Karpas-422 (cell line): Measurements from ENCODE around the gene HELZ2. TPM values are rescaled to one million over a fixed set of nuclear protein-coding genes. Genes with fewer than 3 reads are reported as not detected.
"Not testable (repeated sequence)": the region's sequence is repeated elsewhere in the genome, so short reads cannot be mapped to it uniquely, and the experiment has no call there.

ENCODE experiments used
- DNase-seq: peaks from one replicate; pipeline ENCODE4 v3.0.0-alpha.2; 2015
- H2AFZ ChIP-seq: fragments of 200-600 bp; sonication (generic); 2 replicates; pipeline ENCODE4 v1.6.1; 2014; ENCODE audit warnings: antibody characterized with exemption, low read length, mixed read lengths
- H3K27ac ChIP-seq: fragments of 200-600 bp; sonication (generic); 2 replicates; pipeline ENCODE4 v1.5.1; 2014; ENCODE audit warnings: mild to moderate bottlenecking, low read length, moderate library complexity
- H3K27me3 ChIP-seq: fragments of 200-600 bp; sonication (generic); 2 replicates; pipeline ENCODE4 v1.6.1; 2014; ENCODE audit warnings: low read length, mixed read lengths
- H3K36me3 ChIP-seq: fragments of 200-600 bp; sonication (generic); 2 replicates; pipeline ENCODE4 v1.6.1; 2014; ENCODE audit warnings: low read length, mixed read lengths; ENCODE audit not compliant: insufficient read depth
- H3K4me1 ChIP-seq: fragments of 200-600 bp; sonication (generic); 2 replicates; pipeline ENCODE4 v1.6.1; 2014; ENCODE audit warnings: mild to moderate bottlenecking, low read length, mixed read lengths
- H3K4me2 ChIP-seq: fragments of 200-600 bp; sonication (generic); 2 replicates; pipeline ENCODE4 v1.6.1; 2014; ENCODE audit warnings: low read length, low read depth, mild to moderate bottlenecking; ENCODE audit not compliant: poor library complexity, severe bottlenecking
- H3K4me3 ChIP-seq: fragments of 200-600 bp; sonication (generic); 2 replicates; pipeline ENCODE4 v1.5.1; 2014; ENCODE audit warnings: mild to moderate bottlenecking, antibody characterized with exemption, low read length, mixed read lengths
- H3K79me2 ChIP-seq: fragments of 200-600 bp; sonication (generic); 2 replicates; pipeline ENCODE4 v1.6.1; 2014; ENCODE audit warnings: mild to moderate bottlenecking, low read length, mixed read lengths
- H3K9ac ChIP-seq: fragments of 200-600 bp; sonication (generic); 2 replicates; pipeline ENCODE4 v1.6.0; 2014; ENCODE audit warnings: low read length
- H3K9me2 ChIP-seq: fragments of 200-600 bp; sonication (generic), shearing (Covaris generic); replicated peaks from 2 replicates; pipeline ENCODE4 v1.6.0; 2014; ENCODE audit warnings: mild to moderate bottlenecking, low read length, moderate library complexity; ENCODE audit not compliant: insufficient read depth
- H3K9me3 ChIP-seq: fragments of 300-700, 200-600 bp; sonication (generic); 2 replicates; pipeline ENCODE4 v1.6.1; 2014; ENCODE audit warnings: low read length, mixed read lengths
- H4K20me1 ChIP-seq: fragments of 200-600 bp; sonication (generic); 2 replicates; pipeline ENCODE4 v1.6.1; 2014; ENCODE audit warnings: mild to moderate bottlenecking, antibody characterized with exemption, low read length, low read depth; ENCODE audit not compliant: insufficient read depth
- total RNA-seq: library from RNA; depleted of rRNA; stranded (reverse); fragments of >200 nt; shearing (Covaris generic); gene quantifications from 2 replicates; pipeline ENCODE4 v1.2.3, GENCODE V29; 2014; ENCODE audit warnings: low replicate concordance

HELZ2 gene
- total RNA-seq, 1 experiment from 2014 or later, result 15.8 TPM

DNA sequence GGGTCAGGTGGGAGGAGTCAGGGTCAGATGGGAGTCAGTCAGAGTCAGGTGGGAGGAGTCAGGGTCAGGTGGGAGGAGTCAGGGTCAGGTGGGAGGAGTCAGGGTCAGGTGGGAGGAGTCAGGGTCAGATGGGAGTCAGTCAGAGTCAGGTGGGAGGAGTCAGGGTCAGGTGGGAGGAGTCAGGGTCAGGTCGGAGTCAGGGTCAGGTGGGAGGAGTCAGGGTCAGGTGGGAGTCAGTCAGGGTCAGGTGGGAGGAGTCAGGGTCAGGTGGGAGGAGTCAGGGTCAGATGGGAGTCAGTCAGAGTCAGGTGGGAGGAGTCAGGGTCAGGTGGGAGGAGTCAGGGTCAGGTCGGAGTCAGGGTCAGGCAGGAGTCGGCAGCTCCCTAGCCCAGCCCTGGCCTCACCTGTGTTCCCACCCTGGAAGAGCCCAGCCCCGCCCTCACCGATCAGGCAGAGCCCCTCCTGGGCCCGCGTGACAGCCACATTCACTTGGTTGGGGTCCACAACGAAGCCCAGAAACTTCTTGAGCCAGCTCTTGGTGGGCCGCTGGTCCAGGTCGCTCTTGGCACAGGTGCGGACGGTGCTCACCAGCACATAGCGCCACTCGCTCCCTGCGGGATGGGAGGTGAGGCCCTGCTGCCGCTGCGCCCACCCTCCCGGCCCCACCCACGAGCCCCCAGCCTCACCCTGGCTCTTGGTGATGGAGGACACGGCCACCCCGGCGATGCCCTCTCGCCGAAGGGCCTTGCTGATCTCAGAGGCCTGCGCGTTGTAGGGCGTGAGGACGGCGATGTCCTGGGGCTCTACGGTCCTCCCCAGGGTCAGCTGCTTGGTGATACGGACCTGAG, 14.3 kb downstream of the HELZ2 start:
- not testable (repeated sequence) for H3K79me2 ChIP-seq, DNase-seq, H3K27ac ChIP-seq, H3K4me2 ChIP-seq, H3K9me2 ChIP-seq, H3K27me3 ChIP-seq, H3K9me3 ChIP-seq, H3K4me3 ChIP-seq, H3K9ac ChIP-seq, H2AFZ ChIP-seq, H3K36me3 ChIP-seq
- Histone ChIP-seq H4K20me1 (0 out of 2 replicates have a peak, but pooled peaks cover 13% of the 10 kb centered on the region), H3K4me1 (peaks cover 12% of the 10 kb centered on the region)

DNA sequence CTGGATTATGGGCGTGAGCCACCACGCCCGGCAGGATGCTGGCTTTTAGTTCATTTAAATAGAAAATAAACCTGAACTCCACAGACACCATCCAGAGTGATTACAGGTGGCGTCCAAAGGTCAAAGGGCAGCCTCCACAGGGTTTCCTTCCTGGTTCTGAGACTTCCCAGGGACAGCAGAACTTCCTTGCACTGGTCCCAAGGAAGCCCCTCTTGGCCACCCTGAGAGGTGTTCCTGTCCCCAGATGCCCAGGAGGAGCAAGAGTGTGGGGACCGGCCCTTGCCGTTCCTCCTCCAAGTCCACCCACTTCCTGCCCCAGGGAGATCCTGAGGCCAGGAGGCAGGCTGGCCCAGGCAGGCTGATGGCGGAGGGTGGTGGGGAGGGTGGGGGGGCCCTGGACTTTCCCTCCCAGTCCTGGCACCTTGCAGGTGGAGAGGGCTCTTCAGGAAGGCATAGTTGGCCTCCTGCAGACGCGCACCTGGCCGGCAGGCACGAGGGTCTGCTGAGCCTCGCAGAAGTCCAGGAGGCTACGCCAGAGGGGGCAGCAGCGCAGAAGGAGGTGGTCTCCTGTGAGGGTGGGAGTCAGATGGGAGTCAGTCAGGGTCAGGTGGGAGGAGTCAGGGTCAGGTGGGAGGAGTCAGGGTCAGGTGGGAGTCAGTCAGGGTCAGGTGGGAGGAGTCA, 15.1 kb downstream of the HELZ2 start:
- 0 out of 2 replicates have a peak, but pooled peaks cover 13% of the 10 kb centered on the region for H4K20me1 ChIP-seq
- no peak for DNase-seq
- no peaks in the 10 kb centered on the region for H3K9me3 ChIP-seq
- H3K4me3 ChIP-seq, result no peak overlapping the region
- H3K9me2 ChIP-seq, result no peaks in the 10 kb centered on the region
- H3K79me2 ChIP-seq, result no peaks in the 10 kb centered on the region
- H3K36me3 ChIP-seq, result no peaks in the 10 kb centered on the region
- H2AFZ ChIP-seq, result no peak overlapping the region
- H3K27ac ChIP-seq, result no peak overlapping the region
- no peak overlapping the region for H3K4me2 ChIP-seq
- H3K27me3 ChIP-seq, result no peaks in the 10 kb centered on the region
- no peak overlapping the region for H3K9ac ChIP-seq
- peaks cover 20% of the 10 kb centered on the region for H3K4me1 ChIP-seq

DNA sequence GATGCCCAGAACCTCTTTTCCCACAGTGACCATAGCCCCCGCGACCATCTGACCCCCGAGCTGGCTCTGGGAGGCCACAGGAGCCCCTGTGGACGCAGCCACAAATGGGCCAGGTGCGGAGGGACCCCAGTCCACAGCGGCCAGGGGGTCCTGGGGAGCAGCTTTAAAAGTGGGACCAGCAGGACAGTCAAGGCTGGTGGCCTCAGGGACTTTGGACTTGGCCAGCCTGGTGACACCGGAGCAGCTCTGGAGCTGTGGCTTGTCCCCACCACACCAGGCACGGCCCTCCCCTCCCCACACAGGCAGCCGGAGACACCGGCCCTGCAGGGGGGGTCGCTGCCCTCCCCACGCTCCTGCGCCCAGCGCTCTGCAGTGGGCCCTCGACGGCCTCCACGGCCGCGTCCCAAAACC, 16.6 kb downstream of the HELZ2 start:
- DNase-seq, result no peak
- no peak overlapping the region for H3K9ac ChIP-seq
- H3K79me2 ChIP-seq, result no peaks in the 10 kb centered on the region
- H3K36me3 ChIP-seq, result no peaks in the 10 kb centered on the region
- H3K27ac ChIP-seq, result no peak overlapping the region
- H3K4me1 ChIP-seq, result peaks cover 32% of the 10 kb centered on the region
- no peak overlapping the region for H3K4me3 ChIP-seq
- no peaks in the 10 kb centered on the region for H3K9me2 ChIP-seq
- H3K9me3 ChIP-seq, result no peaks in the 10 kb centered on the region
- no peak overlapping the region for H2AFZ ChIP-seq
- no peaks in the 10 kb centered on the region for H3K27me3 ChIP-seq
- H3K4me2 ChIP-seq, result no peak overlapping the region
- peaks cover 13% of the 10 kb centered on the region; the same call in 1 of the 2 replicates for H4K20me1 ChIP-seq

DNA sequence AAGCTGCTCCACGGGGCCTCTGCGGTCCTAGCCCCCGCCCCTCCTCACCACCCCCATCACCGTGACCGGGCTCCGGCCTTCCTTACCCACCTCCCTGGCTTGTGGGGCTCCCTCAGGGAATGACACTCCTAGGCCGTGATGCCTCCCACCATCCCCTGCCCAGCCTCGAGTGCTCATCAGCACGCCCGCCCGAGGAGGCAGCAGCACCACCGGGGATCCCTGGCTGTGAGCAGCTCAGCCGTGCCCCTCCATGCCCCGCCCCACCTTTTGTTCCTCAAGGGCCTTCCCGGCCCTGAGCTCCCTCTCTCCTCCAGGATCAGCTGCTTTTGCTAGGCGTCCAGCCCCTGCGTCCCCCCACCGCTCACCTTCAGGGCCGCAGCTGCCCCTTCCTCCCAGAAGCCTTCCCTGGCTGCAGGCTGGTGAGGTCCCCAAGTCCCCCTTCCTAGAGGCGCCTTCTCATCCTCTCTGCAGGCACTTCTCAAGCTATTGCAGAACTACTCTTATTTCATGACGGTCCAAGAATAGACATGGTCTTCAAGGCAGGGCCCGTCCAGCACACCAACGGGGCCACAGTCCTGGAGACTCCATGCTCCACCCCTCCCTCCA, 17.1 kb downstream of the HELZ2 start:
- Histone ChIP-seq H3K4me2 (no peak overlapping the region), H3K9ac (no peak overlapping the region), H3K27me3 (no peaks in the 10 kb centered on the region), H3K36me3 (no peaks in the 10 kb centered on the region), H3K79me2 (no peaks in the 10 kb centered on the region), H3K4me1 (peaks cover 37% of the 10 kb centered on the region), H4K20me1 (peaks cover 16% of the 10 kb centered on the region; the same call in 1 of the 2 replicates), H3K4me3 (no peak overlapping the region), H2AFZ (no peak overlapping the region), H3K27ac (no peak overlapping the region), H3K9me3 (no peaks in the 10 kb centered on the region), H3K9me2 (no peaks in the 10 kb centered on the region)
- DNase-seq, result no peak

DNA sequence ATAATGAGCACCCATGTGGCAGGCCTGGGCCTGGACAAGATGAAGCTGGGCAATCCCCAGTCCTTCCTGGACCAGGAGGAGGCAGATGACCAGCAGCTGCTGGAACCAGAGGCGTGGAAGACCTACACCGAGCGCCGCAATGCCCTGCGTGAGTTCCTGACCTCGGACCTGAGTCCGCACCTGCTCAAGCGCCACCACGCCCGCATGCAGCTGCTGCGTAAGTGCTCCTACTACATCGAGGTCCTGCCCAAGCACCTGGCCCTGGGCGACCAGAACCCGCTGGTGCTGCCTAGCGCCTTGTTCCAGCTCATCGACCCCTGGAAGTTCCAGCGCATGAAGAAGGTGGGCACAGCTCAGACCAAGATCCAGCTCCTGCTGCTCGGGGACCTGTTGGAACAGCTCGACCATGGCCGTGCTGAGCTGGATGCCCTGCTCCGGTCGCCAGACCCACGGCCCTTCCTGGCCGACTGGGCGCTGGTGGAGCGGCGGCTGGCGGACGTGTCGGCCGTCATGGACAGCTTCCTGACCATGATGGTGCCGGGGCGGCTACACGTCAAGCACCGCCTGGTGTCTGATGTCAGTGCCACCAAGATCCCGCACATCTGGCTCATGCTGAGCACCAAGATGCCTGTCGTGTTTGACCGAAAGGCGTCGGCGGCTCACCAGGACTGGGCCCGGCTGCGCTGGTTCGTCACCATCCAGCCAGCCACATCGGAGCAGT, 18.2 kb downstream of the HELZ2 start:
- no peaks in the 10 kb centered on the region for H3K79me2 ChIP-seq
- H3K9me3 ChIP-seq, result no peaks in the 10 kb centered on the region
- H3K4me3 ChIP-seq, result no peak overlapping the region
- peak overlapping the region; percentile 71 for H3K4me2 ChIP-seq
- H2AFZ ChIP-seq, result no peak overlapping the region
- peaks cover 16% of the 10 kb centered on the region; the same call in 1 of the 2 replicates for H4K20me1 ChIP-seq
- DNase-seq, result no peak
- peaks cover 43% of the 10 kb centered on the region for H3K4me1 ChIP-seq
- peak overlapping the region; percentile 55; the same call in 1 of the 2 replicates for H3K9ac ChIP-seq
- H3K27ac ChIP-seq, result no peak overlapping the region
- H3K27me3 ChIP-seq, result no peaks in the 10 kb centered on the region
- H3K9me2 ChIP-seq, result no peaks in the 10 kb centered on the region
- H3K36me3 ChIP-seq, result no peaks in the 10 kb centered on the region

DNA sequence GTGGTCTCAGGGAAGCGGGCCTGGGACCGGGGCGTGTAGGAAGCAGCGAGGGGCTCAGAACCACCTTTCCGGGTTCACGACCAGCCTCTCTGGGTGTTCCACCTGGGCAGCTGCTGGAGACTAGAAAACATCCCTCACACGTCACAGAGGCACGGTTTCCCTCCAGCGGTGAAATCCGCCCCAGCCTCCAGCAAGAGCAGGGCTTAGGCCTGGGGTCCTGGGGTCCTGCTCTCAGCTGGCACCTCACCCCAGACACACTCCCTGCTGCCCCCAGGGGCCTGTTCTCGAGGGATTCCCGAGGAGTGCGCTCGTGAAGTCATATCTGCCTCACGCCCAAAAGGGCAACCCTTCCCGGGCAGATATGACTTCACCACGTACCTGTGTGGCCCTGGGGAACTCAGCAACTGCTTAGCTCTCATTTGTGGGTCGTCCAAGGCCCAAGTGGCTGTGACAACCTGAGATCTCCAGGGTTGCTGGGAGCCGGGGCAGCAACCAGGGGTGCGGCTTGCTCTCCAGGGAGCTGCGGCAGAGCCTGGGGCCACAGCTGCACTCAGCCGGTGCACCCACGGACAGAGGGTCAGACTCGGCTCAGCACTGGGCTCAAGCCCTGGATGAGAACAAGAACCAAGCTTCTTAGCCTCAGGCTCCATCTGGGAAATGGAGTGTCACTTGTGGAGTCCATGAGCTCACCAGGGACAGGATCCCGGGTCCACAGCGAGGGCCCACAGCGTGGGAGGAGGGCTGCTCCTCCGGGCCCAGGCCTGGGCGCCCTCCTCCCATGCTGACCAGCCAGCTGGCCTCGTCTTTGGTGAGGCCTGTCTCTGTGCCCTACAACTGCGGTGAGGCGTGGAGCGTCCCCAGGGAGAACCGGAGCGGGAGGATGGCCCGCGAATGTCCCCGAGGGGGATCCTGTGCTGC, 19.4 kb downstream of the HELZ2 start:
- H3K36me3 ChIP-seq, result no peaks in the 10 kb centered on the region
- H2AFZ ChIP-seq, result no peak overlapping the region
- no peaks in the 10 kb centered on the region for H3K9me3 ChIP-seq
- peaks cover 44% of the 10 kb centered on the region for H3K4me1 ChIP-seq
- H3K9ac ChIP-seq, result peak overlapping the region; percentile 55
- H3K9me2 ChIP-seq, result no peaks in the 10 kb centered on the region
- peaks cover 16% of the 10 kb centered on the region; the same call in 1 of the 2 replicates for H4K20me1 ChIP-seq
- peak overlapping the region; percentile 55 for H3K27ac ChIP-seq
- H3K79me2 ChIP-seq, result no peaks in the 10 kb centered on the region
- peak overlapping the region; percentile 60 for H3K4me3 ChIP-seq
- peak overlapping the region; percentile 71 for H3K4me2 ChIP-seq
- DNase-seq, result peak; percentile 82
- H3K27me3 ChIP-seq, result no peaks in the 10 kb centered on the region

DNA sequence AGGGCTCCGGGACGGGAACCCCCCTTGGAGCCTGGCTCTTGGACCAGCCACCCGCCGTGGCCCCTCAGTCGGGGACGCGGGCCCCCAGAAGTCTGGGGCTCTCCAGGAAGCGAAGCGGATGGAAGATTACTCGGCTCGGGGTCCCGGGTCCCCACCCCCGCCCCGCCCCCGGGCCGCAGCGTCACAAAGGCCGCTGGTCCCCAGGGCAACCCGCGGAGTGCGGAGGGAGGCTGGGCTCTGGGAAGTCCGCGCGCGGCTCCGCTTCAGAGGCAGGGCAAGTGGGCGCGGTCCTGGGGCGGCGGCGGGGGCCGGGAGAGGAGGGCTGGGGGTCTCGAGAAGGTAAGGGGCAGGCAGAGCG, 20.1 kb downstream of the HELZ2 start, which contains the start of gene FNDC11:
TSS of gene FNDC11 (plus strand) at position 227 of the 358 bp plus-strand sequence. CDS start 1,505 bp downstream, outside the sequence.
- H3K27me3 ChIP-seq, result no peaks in the 10 kb centered on the region
- H3K9ac ChIP-seq, result peak within 1 kb of the TSS; percentile 55
- no peaks in the 10 kb centered on the region for H3K79me2 ChIP-seq
- peak within 1 kb of the TSS; percentile 71 for H3K4me2 ChIP-seq
- peak; percentile 73 for DNase-seq
- peaks cover 16% of the 10 kb centered on the region; the same call in 1 of the 2 replicates for H4K20me1 ChIP-seq
- H3K9me3 ChIP-seq, result no peaks in the 10 kb centered on the region
- H2AFZ ChIP-seq, result no peak within 1 kb of the TSS
- peaks cover 44% of the 10 kb centered on the region for H3K4me1 ChIP-seq
- H3K4me3 ChIP-seq, result peak within 1 kb of the TSS; percentile 60
- no peaks in the 10 kb centered on the region for H3K36me3 ChIP-seq
- no peaks in the 10 kb centered on the region for H3K9me2 ChIP-seq
- peak within 1 kb of the TSS; percentile 83 for H3K27ac ChIP-seq
